Measurements from ENCODE around the gene ARSK. TPM values are rescaled to one million over a fixed set of nuclear protein-coding genes. Genes with fewer than 3 reads are reported as not detected.

The ARSK gene, protein sequence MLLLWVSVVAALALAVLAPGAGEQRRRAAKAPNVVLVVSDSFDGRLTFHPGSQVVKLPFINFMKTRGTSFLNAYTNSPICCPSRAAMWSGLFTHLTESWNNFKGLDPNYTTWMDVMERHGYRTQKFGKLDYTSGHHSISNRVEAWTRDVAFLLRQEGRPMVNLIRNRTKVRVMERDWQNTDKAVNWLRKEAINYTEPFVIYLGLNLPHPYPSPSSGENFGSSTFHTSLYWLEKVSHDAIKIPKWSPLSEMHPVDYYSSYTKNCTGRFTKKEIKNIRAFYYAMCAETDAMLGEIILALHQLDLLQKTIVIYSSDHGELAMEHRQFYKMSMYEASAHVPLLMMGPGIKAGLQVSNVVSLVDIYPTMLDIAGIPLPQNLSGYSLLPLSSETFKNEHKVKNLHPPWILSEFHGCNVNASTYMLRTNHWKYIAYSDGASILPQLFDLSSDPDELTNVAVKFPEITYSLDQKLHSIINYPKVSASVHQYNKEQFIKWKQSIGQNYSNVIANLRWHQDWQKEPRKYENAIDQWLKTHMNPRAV
- total RNA-seq, result 1 to 10 TPM; 6.4 to 7.2 TPM

DNA sequence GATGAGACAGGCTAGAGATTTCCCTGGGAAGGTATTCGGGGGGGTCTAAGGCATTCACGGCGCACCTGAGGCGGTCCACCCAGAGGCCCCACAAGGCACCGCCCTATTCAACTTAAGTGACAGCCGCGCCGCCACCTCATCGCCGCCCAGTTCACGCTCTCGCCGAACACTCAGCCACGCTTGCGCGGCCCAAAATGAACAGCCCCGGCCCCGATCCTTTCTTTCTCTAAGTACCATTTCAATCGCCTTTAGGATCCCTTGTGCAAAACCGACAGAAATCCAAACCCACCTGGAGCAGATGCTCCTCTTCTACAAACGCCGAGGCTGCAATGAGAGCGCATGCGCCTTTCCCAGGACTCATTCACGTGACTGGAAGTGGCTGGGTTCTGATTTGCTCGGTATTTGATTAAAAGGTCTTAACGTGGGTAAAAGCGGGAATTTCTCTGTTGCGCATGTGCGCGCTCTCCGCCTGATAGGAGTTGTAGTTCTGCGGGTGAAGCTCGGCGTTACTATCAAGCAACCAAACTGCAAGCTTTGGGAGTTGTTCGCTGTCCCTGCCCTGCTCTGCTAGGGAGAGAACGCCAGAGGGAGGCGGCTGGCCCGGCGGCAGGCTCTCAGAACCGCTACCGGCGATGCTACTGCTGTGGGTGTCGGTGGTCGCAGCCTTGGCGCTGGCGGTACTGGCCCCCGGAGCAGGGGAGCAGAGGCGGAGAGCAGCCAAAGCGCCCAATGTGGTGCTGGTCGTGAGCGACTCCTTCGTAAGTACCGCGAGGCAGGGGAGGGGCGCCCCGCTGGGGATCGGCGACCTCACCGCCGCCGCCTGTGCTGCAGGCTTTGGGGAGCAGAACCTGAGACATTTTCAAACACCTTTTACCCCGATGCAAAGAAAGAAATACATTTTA lies at the start of gene ARSK, which contains the start of gene SKIC3:
Gene ARSK (plus strand): TSS at position 455 of the 902 bp plus-strand sequence. CDS start 178 bp downstream, at position 633.
Gene SKIC3 (minus strand): TSS at position 331 of the 902 bp plus-strand sequence. CDS start 7,827 bp downstream, outside the sequence.
- peak; percentile 89 for DNase-seq
- Mint-ChIP-seq H3K4me3 (peak within 1 kb of the TSS; percentile 92 to 93), H3K4me1 (ENCODE audit: low read depth) (peaks cover 44% of the 10 kb centered on the region), H3K27ac (peak within 1 kb of the TSS; percentile 95), H3K36me3 (ENCODE audit: insufficient read depth in 2 of 2) (peaks cover 0 to 8% of the 10 kb centered on the region in 2 donors), H3K9me3 (no peaks in the 10 kb centered on the region), H3K27me3 (ENCODE audit: low read depth) (no peaks in the 10 kb centered on the region)
- ATAC-seq (replicated peaks in 1 of 2), result peak; percentile 90 to 92

DNA sequence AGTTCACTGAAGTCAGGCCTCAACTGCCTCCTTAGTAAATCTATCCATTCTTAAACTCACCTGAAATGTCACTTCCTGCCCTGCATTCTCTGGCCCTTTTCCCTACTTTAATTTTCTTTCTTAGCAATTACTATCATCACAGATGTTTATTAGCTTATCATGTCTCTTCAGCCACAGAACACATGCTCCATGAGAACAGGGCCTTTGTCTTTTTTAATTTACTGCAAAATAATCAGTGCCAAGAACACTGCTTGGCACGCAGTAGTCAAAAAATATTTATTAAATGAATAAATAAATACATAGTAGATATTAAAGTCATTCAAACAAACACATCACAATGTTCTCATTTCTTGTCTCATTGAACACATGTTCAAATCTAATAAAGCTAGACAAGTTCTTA lies 46.4 kb upstream of the ARSK start:
- Mint-ChIP-seq H3K4me1 (ENCODE audit: low read depth) (peaks cover 5% of the 10 kb centered on the region), H3K9me3 (no peaks in the 10 kb centered on the region), H3K4me3 (no peak overlapping the region), H3K36me3 (ENCODE audit: insufficient read depth in 2 of 2) (peaks cover 3 to 24% of the 10 kb centered on the region in 2 donors), H3K27ac (peak overlapping the region; percentile 13), H3K27me3 (ENCODE audit: low read depth) (no peaks in the 10 kb centered on the region)
- ATAC-seq (replicated peaks in 1 of 2), result no peak
- no peak for DNase-seq

DNA sequence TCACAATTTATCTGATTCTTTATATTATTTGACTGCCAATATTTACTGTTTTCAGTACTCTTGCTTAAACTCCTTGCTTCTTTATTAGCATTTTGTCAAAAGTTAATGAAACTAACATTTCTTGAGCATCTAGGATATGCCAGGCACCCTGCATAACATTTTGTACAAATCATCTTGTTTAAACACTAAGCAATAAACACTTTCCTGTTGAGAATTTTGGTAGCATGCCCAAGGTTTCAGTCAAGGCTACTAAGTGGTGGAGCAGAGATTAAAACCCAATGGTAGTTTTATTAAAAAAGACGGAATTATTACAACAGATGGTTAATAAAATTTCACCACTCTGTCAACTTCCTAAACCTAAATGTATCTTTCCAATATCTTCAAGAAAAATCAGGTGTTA lies 43.3 kb upstream of the ARSK start:
- DNase-seq (no peak), ATAC-seq (replicated peaks in 1 of 2) (no peak)
- Mint-ChIP-seq H3K27me3 (ENCODE audit: low read depth) (no peaks in the 10 kb centered on the region), H3K27ac (no peak overlapping the region), H3K9me3 (no peaks in the 10 kb centered on the region), H3K4me3 (no peak overlapping the region), H3K4me1 (ENCODE audit: low read depth) (peaks cover 5% of the 10 kb centered on the region), H3K36me3 (ENCODE audit: insufficient read depth in 2 of 2) (peaks cover 2 to 18% of the 10 kb centered on the region in 2 donors)

DNA sequence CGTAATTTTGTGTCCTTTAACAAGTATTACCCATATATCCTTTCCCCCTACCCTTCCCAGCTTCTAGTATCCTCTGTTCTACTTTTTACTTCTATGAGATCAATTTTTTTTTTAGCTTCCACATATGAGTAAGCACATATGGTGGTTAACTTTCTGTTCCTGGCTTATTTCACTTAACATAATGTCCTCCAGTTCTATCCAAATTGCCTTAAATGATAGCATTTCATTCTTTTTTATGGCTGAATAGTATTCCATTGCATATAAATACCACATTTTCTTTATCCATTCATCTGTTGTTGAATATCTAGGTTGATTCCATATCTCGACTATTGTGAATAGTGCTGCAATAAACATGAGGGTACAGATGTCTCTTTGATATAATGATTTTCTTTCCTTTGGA lies 36.5 kb upstream of the ARSK start:
- Mint-ChIP-seq H3K9me3 (no peaks in the 10 kb centered on the region), H3K27me3 (ENCODE audit: low read depth) (no peaks in the 10 kb centered on the region), H3K36me3 (ENCODE audit: insufficient read depth in 2 of 2) (peaks cover 6 to 14% of the 10 kb centered on the region in 2 donors), H3K4me3 (no peak overlapping the region), H3K27ac (peak overlapping the region; percentile 54), H3K4me1 (ENCODE audit: low read depth) (no peaks in the 10 kb centered on the region)
- ATAC-seq (replicated peaks in 1 of 2) (no peak), DNase-seq (no peak)

DNA sequence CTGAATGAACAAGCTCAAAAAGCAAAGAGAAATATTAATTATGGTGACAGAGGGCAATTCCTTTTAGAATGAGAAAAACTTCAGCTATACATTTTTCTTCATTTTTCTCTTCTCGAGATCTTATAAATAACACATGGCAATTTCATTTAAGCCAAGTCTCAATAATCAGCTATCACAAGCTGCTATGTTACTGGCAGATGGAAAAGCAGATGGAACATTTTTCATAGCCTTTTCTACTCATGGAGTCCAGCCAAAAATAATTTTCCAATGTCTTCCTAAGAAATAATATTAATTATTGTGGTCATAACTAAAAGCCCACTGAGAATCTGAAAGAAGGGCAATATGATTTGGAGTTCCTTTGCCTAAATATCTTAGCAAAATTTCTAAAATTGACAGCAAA lies 35.8 kb upstream of the ARSK start:
- Mint-ChIP-seq H3K36me3 (ENCODE audit: insufficient read depth in 2 of 2) (peaks cover 6 to 14% of the 10 kb centered on the region in 2 donors), H3K27ac (peak overlapping the region; percentile 69), H3K4me1 (ENCODE audit: low read depth) (no peaks in the 10 kb centered on the region), H3K4me3 (no peak overlapping the region), H3K27me3 (ENCODE audit: low read depth) (no peaks in the 10 kb centered on the region), H3K9me3 (no peaks in the 10 kb centered on the region)
- no peak for DNase-seq
- no peak for ATAC-seq (replicated peaks in 1 of 2)

DNA sequence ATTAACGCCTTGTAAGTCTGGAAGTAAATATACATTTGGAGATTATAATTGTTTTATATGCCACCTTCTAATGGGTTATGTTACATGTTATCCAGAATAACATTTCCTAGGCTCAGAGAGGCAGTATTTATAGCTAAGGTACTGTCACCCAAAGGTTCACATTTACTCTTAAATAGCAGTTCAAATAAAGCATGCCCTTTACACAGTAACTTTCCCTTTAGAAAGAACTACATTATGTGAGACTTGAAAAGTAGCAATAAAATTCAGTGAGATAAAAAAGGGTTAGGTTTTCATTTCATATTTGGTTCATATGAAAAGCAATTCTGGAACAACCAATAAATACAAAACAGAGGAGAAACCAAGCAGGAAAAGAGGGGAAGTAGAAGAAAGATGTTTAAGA lies 35.2 kb upstream of the ARSK start:
- H3K4me3 Mint-ChIP-seq, result no peak overlapping the region
- H3K9me3 Mint-ChIP-seq, result no peaks in the 10 kb centered on the region
- ATAC-seq (replicated peaks in 1 of 2) (no peak), DNase-seq (no peak)
- H3K27ac Mint-ChIP-seq, result no peak overlapping the region
- no peaks in the 10 kb centered on the region for H3K4me1 Mint-ChIP-seq (ENCODE audit: low read depth)
- H3K36me3 Mint-ChIP-seq (ENCODE audit: insufficient read depth in 2 of 2), result peaks cover 6 to 14% of the 10 kb centered on the region in 2 donors
- H3K27me3 Mint-ChIP-seq (ENCODE audit: low read depth), result no peaks in the 10 kb centered on the region

DNA sequence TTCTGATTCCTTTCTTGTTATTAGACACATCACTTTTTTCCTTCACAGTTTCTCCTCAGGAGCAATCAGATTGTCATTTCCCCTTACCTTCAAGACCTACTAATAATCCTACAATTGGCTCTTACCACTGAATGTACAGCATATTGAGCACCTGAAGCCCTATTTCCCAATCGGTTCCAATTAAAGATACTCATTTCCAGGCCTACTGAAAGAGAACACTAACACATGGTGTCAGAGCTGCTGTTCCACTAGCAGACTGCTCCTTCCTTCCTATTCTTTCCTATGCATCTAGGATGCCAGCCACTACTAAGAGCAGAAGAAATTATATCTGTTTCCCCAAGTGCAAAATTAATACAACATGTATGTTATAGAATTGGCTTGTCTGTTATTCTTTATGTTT lies 34.7 kb upstream of the ARSK start:
- Mint-ChIP-seq H3K4me3 (no peak overlapping the region), H3K27me3 (ENCODE audit: low read depth) (no peaks in the 10 kb centered on the region), H3K9me3 (no peaks in the 10 kb centered on the region), H3K36me3 (ENCODE audit: insufficient read depth in 2 of 2) (peaks cover 6 to 14% of the 10 kb centered on the region in 2 donors), H3K27ac (no peak overlapping the region), H3K4me1 (ENCODE audit: low read depth) (no peaks in the 10 kb centered on the region)
- no peak for ATAC-seq (replicated peaks in 1 of 2)
- no peak for DNase-seq

DNA sequence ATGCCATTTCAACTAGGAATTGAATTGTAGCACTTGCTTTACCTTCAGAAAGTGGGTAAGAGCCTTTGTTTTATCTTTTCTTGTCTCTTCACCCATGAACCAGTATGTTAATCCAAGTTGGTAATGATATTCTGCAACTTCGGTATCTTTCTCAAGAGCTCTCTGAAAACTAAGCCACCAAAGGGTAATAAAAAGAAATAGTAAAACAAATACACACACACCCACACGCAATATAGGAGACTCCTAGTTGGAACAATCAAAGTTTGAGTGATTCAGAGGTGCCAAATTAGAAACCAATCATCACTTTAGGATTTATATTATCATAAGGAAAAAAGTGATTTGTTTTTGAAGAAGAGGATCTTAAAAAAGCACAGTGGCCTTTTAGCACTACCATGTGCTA lies 30.5 kb upstream of the ARSK start:
- Mint-ChIP-seq H3K4me3 (no peak overlapping the region), H3K27ac (no peak overlapping the region), H3K4me1 (ENCODE audit: low read depth) (no peaks in the 10 kb centered on the region), H3K27me3 (ENCODE audit: low read depth) (no peaks in the 10 kb centered on the region), H3K9me3 (no peaks in the 10 kb centered on the region), H3K36me3 (ENCODE audit: insufficient read depth in 2 of 2) (peaks cover 7 to 19% of the 10 kb centered on the region in 2 donors)
- no peak for DNase-seq
- ATAC-seq (replicated peaks in 1 of 2), result no peak

DNA sequence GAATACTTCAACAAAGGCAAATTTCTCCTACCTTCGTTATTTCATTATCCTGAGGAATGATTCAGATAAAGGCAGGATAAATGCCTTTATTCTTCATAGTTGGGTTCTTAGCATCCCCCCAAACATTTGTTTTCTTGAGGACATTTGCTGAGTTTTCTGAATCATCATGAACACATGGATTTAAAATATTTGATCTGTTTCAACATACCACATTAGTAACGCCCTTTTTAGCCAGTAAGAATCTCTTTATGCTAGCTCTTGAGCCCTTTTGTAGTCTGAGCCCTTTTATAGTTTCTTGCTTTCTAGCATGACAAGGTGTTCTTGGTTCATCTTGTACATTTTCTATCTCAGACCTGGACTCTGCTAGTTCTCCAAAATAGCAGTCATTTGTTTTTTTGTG lies 28.0 kb upstream of the ARSK start:
- no peak overlapping the region for H3K27ac Mint-ChIP-seq
- no peak overlapping the region for H3K4me3 Mint-ChIP-seq
- H3K36me3 Mint-ChIP-seq (ENCODE audit: insufficient read depth in 2 of 2), result peaks cover 7 to 15% of the 10 kb centered on the region in 2 donors
- DNase-seq (no peak), ATAC-seq (replicated peaks in 1 of 2) (no peak)
- no peaks in the 10 kb centered on the region for H3K4me1 Mint-ChIP-seq (ENCODE audit: low read depth)
- no peaks in the 10 kb centered on the region for H3K27me3 Mint-ChIP-seq (ENCODE audit: low read depth)
- no peaks in the 10 kb centered on the region for H3K9me3 Mint-ChIP-seq

DNA sequence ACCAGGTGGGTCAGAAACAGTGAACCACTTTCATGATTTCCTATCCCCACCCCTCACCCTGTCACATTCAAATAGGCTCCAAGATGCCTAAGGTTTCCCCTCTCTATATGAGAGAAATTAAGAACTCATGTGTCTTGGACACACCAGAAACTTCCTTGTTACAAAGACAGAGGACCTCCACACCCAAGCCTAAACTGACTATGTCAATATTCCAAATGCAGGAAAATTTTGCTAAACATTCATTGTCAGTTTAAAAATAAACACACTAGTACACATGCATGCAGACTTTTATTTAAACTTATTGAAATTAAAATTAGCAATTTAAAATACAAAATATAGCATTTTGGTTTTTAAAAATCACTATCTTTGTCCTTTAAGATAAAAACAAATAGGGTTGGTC lies 26.3 kb upstream of the ARSK start:
- Mint-ChIP-seq H3K27ac (no peak overlapping the region), H3K4me3 (no peak overlapping the region), H3K27me3 (ENCODE audit: low read depth) (no peaks in the 10 kb centered on the region), H3K4me1 (ENCODE audit: low read depth) (peaks cover 7% of the 10 kb centered on the region), H3K9me3 (no peaks in the 10 kb centered on the region), H3K36me3 (ENCODE audit: insufficient read depth in 2 of 2) (peaks cover 5 to 13% of the 10 kb centered on the region in 2 donors)
- ATAC-seq (replicated peaks in 1 of 2) (no peak), DNase-seq (no peak)

DNA sequence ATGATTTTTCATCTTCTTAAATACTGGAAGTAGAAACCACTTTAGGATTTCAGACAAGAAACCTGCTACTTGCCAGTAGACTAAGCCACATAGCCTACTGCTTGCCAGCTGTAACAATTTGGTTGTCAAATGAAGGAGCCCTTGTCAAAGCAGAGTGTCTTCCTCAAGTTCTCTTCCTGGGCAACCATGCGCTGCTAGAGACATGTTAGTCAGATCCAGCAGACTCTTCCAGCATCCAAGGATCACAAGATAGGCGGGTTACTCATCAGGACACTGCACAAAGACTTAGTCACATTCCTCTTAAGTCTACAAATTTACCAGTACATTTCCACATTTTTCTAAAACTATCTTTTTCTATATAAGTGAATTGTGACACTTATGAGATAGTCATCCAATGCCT lies 24.5 kb upstream of the ARSK start:
- no peak overlapping the region for H3K27ac Mint-ChIP-seq
- DNase-seq (no peak), ATAC-seq (replicated peaks in 1 of 2) (no peak)
- no peak overlapping the region for H3K4me3 Mint-ChIP-seq
- peaks cover 18% of the 10 kb centered on the region for H3K4me1 Mint-ChIP-seq (ENCODE audit: low read depth)
- H3K9me3 Mint-ChIP-seq, result no peaks in the 10 kb centered on the region
- H3K36me3 Mint-ChIP-seq (ENCODE audit: insufficient read depth in 2 of 2), result peaks cover 10 to 22% of the 10 kb centered on the region in 2 donors
- no peaks in the 10 kb centered on the region for H3K27me3 Mint-ChIP-seq (ENCODE audit: low read depth)

DNA sequence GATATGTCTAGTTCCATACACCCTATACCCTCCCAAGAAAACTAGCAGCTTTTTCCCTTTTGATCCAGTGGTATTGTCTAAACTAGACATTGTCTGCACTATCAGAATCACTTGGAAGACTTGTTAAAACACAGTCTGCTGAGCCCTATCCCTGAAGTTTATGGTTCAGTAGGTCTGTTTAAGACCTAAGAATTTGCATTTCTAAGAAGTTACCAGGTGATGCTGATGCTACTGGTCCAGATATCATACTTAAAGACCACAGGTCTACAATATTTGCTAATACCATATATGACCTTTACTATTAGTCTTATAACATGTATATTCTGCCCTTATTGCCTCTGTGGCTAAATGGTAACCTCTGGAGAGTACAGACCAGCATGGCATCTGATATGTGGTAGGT lies 23.4 kb upstream of the ARSK start:
- DNase-seq (no peak), ATAC-seq (replicated peaks in 1 of 2) (no peak)
- peaks cover 11 to 19% of the 10 kb centered on the region in 2 donors for H3K36me3 Mint-ChIP-seq (ENCODE audit: insufficient read depth in 2 of 2)
- H3K9me3 Mint-ChIP-seq, result no peaks in the 10 kb centered on the region
- peaks cover 18% of the 10 kb centered on the region for H3K4me1 Mint-ChIP-seq (ENCODE audit: low read depth)
- H3K27me3 Mint-ChIP-seq (ENCODE audit: low read depth), result no peaks in the 10 kb centered on the region
- no peak overlapping the region for H3K4me3 Mint-ChIP-seq
- H3K27ac Mint-ChIP-seq, result no peak overlapping the region

DNA sequence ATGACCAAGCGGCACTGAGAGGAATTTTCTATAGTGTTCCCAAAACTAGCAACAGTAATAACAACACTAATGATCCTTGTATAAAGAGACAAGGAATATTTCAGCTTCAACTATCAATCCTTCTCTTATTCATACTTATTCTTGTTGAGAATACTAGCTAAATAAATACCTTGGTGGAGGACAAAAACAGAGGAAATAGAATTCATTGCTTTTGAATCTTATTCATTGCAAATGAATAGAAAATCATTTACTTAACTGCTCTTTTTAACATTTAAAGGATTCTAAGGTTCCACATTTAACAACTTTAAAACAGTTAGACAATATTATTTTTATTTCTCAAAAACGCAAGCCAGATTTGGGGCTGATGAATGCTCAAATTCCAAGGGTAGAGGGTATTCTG lies 22.5 kb upstream of the ARSK start:
- no peak overlapping the region for H3K27ac Mint-ChIP-seq

More for the DNA sequence above, 22.5 kb upstream of the ARSK start:
- H3K27me3 Mint-ChIP-seq (ENCODE audit: low read depth), result no peaks in the 10 kb centered on the region
- H3K4me3 Mint-ChIP-seq, result no peak overlapping the region
- no peak for DNase-seq
- ATAC-seq (replicated peaks in 1 of 2), result no peak
- no peaks in the 10 kb centered on the region for H3K9me3 Mint-ChIP-seq
- H3K36me3 Mint-ChIP-seq (ENCODE audit: insufficient read depth in 2 of 2), result peaks cover 11 to 20% of the 10 kb centered on the region in 2 donors
- peaks cover 18% of the 10 kb centered on the region for H3K4me1 Mint-ChIP-seq (ENCODE audit: low read depth)
